Measurements from ENCODE around the gene CABLES2.

DNA sequence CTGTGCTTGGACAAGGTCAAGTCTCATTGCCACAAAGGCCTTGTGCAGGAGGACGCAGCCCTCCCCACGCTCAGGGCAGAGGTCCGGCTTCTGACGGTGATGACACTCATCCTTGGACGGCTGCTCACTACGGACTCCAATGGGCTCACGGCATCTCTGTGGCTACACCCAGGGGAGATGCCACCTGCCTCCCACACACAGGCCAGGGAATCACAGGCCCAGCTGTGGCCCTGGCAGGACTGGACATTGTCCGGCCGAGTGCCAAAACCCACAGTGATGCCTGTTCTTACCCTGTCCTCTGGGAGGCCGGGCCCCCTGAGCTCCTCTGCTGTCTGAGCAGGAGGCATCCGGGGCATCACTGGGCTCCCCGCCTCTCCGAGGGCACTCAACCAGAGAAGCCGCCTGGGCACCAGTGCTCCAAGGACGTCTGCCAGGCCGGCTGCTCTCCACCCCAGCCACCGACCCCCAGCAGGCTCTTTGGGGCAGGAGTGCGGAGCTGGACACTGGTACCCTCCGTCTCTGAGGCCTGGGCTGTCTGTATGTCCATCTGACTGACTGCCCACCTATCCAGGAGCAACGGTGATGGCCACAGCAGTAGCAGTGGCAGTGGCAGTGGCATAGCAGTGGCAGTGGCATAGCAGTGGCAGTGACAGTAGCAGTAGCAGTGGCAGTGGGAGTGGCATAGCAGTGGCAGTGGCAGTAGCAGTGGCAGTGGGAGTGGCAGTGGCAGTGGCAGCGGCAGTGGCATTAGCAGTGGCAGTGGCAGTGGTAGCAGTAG, 18.4 kb upstream of the CABLES2 start:
- TF ChIP-seq, protein P1, sequence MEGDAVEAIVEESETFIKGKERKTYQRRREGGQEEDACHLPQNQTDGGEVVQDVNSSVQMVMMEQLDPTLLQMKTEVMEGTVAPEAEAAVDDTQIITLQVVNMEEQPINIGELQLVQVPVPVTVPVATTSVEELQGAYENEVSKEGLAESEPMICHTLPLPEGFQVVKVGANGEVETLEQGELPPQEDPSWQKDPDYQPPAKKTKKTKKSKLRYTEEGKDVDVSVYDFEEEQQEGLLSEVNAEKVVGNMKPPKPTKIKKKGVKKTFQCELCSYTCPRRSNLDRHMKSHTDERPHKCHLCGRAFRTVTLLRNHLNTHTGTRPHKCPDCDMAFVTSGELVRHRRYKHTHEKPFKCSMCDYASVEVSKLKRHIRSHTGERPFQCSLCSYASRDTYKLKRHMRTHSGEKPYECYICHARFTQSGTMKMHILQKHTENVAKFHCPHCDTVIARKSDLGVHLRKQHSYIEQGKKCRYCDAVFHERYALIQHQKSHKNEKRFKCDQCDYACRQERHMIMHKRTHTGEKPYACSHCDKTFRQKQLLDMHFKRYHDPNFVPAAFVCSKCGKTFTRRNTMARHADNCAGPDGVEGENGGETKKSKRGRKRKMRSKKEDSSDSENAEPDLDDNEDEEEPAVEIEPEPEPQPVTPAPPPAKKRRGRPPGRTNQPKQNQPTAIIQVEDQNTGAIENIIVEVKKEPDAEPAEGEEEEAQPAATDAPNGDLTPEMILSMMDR (IDR thresholded peaks at IDR 0.05), result no peak
- TF ChIP-seq POLR2A (IDR thresholded peaks at IDR 0.05), result no peak
